GM23248 (cell line): ENCODE data around the gene DPAGT1. TPM values are rescaled to one million over a fixed set of nuclear protein-coding genes. Genes with fewer than 3 reads are reported as not detected.

Experiments
- DNase-seq: peaks from one replicate; pipeline ENCODE4 v3.0.0-alpha.2; 2015
- H2AFZ ChIP-seq: fragments of 200-600 bp; sonication (generic); 2 replicates; pipeline ENCODE4 v1.6.1; 2016; ENCODE audit warnings: antibody characterized with exemption
- H3F3A ChIP-seq: fragments of 200-600 bp; sonication (generic); 2 replicates; pipeline ENCODE4 v1.6.1; 2016; ENCODE audit warnings: mild to moderate bottlenecking, antibody characterized with exemption, mixed run types; ENCODE audit not compliant: insufficient read depth
- H3K27ac ChIP-seq: fragments of 200-600 bp; sonication (generic); 2 replicates; pipeline ENCODE4 v1.5.1; 2016; ENCODE audit warnings: mild to moderate bottlenecking
- H3K27me3 ChIP-seq: fragments of 200-600 bp; sonication (generic); replicated peaks from 2 replicates; pipeline ENCODE4 v1.6.1; 2016; ENCODE audit warnings: mild to moderate bottlenecking; ENCODE audit not compliant: insufficient read depth
- H3K36me3 ChIP-seq: fragments of 200-600 bp; sonication (generic); 2 replicates; pipeline ENCODE4 v1.6.1; 2016; ENCODE audit warnings: low read depth, mild to moderate bottlenecking
- H3K4me1 ChIP-seq: fragments of 200-600 bp; sonication (generic); 2 replicates; pipeline ENCODE4 v1.6.1; 2016; ENCODE audit warnings: mild to moderate bottlenecking; ENCODE audit not compliant: insufficient read depth
- H3K4me2 ChIP-seq: fragments of 200-600 bp; sonication (generic); one replicate; pipeline ENCODE4 v1.6.1; 2016; ENCODE audit warnings: mild to moderate bottlenecking; ENCODE audit not compliant: unreplicated experiment
- H3K4me3 ChIP-seq: fragments of 200-600 bp; sonication (generic); 2 replicates; pipeline ENCODE4 v1.5.1; 2016; ENCODE audit warnings: mild to moderate bottlenecking
- H3K79me2 ChIP-seq: fragments of 200-600 bp; sonication (generic); 2 replicates; pipeline ENCODE4 v1.6.1; 2016; ENCODE audit warnings: mild to moderate bottlenecking; ENCODE audit not compliant: insufficient read depth
- H3K9ac ChIP-seq: fragments of 200-600 bp; sonication (generic); 2 replicates; pipeline ENCODE4 v1.6.1; 2016; ENCODE audit warnings: mild to moderate bottlenecking
- H3K9me2 ChIP-seq: fragments of 200-600 bp; sonication (generic); 2 replicates; pipeline ENCODE4 v1.6.1; 2016; ENCODE audit warnings: mixed run types, mild to moderate bottlenecking, moderate library complexity; ENCODE audit not compliant: insufficient read depth
- H3K9me3 ChIP-seq: fragments of 200-600 bp; sonication (generic); one replicate; pipeline ENCODE4 v1.6.1; 2017; ENCODE audit warnings: low read depth
- H4K20me1 ChIP-seq: fragments of 200-600 bp; sonication (generic); 2 replicates; pipeline ENCODE4 v1.6.0; 2016; ENCODE audit not compliant: insufficient read depth
- EZH2 ChIP-seq: fragments of 200-600 bp; sonication (generic); IDR thresholded peaks from 2 replicates; pipeline ENCODE4 v1.6.1; 2018; ENCODE audit warnings: antibody characterized with exemption, mild to moderate bottlenecking; ENCODE audit not compliant: insufficient read depth, poor library complexity, severe bottlenecking
- EZH2phosphoT487 ChIP-seq: fragments of 200-600 bp; sonication (generic); IDR thresholded peaks from 2 replicates; pipeline ENCODE4 v1.6.1; 2018; ENCODE audit warnings: antibody characterized with exemption, moderate library complexity, mild to moderate bottlenecking, low read depth; ENCODE audit not compliant: insufficient read depth
- WGBS, 2 experiments: methylation state at CpG; one replicate each; pipeline ENCODE4 v1.1.6; 2015 to 2017; ENCODE audit warnings: low lambda C conversion rate in 2 of 2, low coverage in 1 of 2; ENCODE audit errors: missing lambda C conversion rate in 2 of 2; 5-methylcytosine and 5-hydroxymethylcytosine counted together
- in situ Hi-C: fragments of 300-500 bp; cut with MboI; formaldehyde crosslinking; loops from 2 replicates; pipeline ENCODE4 v1.15.0; 2020
- polyA plus RNA-seq: library from polyadenylated mRNA; unstranded; fragments of >200 nt; fragmentation: Nextera tagmentation; extraction: Ambion mirVana; gene quantifications from 2 replicates; pipeline ENCODE4 v1.2.1, GENCODE V29; 2016
- total RNA-seq: library from RNA; depleted of rRNA; stranded (reverse); fragments of >200 nt; shearing (Covaris generic); gene quantifications from 2 replicates; pipeline ENCODE4 v1.2.3, GENCODE V29; 2014

The DPAGT1 gene
- total and polyA plus RNA-seq, 2 experiments from 2014 or later: 30.0 to 73.6 TPM

GRCh38 chr11:119094816-119095065 lies 6.9 kb downstream of the DPAGT1 start:
- Histone ChIP-seq H3K9me2 (no peaks in the 10 kb centered on the region), H3K4me3 (peak overlapping the region; percentile 89), H3K4me2 (peak overlapping the region; percentile 98), H4K20me1 (no peaks in the 10 kb centered on the region), H3F3A (peaks cover 22% of the 10 kb centered on the region), H3K27me3 (no peaks in the 10 kb centered on the region), H3K9ac (peak overlapping the region; percentile 87), H3K4me1 (peaks cover 18% of the 10 kb centered on the region), H3K9me3 (no peaks in the 10 kb centered on the region), H3K36me3 (peaks cover 10% of the 10 kb centered on the region; the same call in 1 of the 2 replicates), H3K27ac (peak overlapping the region; percentile 68), H2AFZ (peak overlapping the region; percentile 30), H3K79me2 (peaks cover 55% of the 10 kb centered on the region)
- TF ChIP-seq EZH2 (no peak), EZH2phosphoT487 (no peak)
- in situ Hi-C loops: no loop called here
- peak; percentile 93 for DNase-seq
- WGBS, 2 experiments: 0% methylated on average over 1 of the region's 19 CpGs; no CpG with 5 or more reads in 1 of the 2 experiments

GRCh38 chr11:119093942-119094815 lies 7.5 kb downstream of the DPAGT1 start:
- Histone ChIP-seq H3K79me2 (peaks cover 51% of the 10 kb centered on the region), H3K4me3 (peak overlapping the region; percentile 89), H3F3A (peaks cover 22% of the 10 kb centered on the region), H3K9me2 (no peaks in the 10 kb centered on the region), H3K27ac (peak overlapping the region; percentile 68), H3K4me1 (peaks cover 18% of the 10 kb centered on the region), H3K9ac (peak overlapping the region; percentile 87), H3K4me2 (peak overlapping the region; percentile 98), H3K36me3 (peaks cover 10% of the 10 kb centered on the region; the same call in 1 of the 2 replicates), H3K9me3 (no peaks in the 10 kb centered on the region), H3K27me3 (no peaks in the 10 kb centered on the region), H4K20me1 (no peaks in the 10 kb centered on the region), H2AFZ (peak overlapping the region; percentile 30)
- peak; percentile 68 for DNase-seq
- TF ChIP-seq EZH2 (no peak), EZH2phosphoT487 (no peak)
- in situ Hi-C loops: no loop called here
- WGBS, 2 experiments: 0 to 1% methylated on average over 64 to 66 of the region's 81 CpGs

GRCh38 chr11:119092880-119093842 lies 8.5 kb downstream of the DPAGT1 start:
- peak overlapping the region; percentile 98 for H3K4me2 ChIP-seq
- peak overlapping the region; percentile 68 for H3K27ac ChIP-seq
- peak overlapping the region; percentile 89 for H3K4me3 ChIP-seq
- peak overlapping the region; percentile 87 for H3K9ac ChIP-seq
- no peaks in the 10 kb centered on the region for H3K9me2 ChIP-seq
- peaks cover 22% of the 10 kb centered on the region for H3F3A ChIP-seq
- H3K27me3 ChIP-seq: no peaks in the 10 kb centered on the region
- H3K4me1 ChIP-seq: peaks cover 18% of the 10 kb centered on the region
- H2AFZ ChIP-seq: peak overlapping the region; percentile 30; the same call in 1 of the 2 replicates
- 53 to 57% methylated on average over 12 of the region's 12 CpGs for WGBS, 2 experiments
- in situ Hi-C loops: no loop called here
- H3K9me3 ChIP-seq: no peaks in the 10 kb centered on the region
- H3K36me3 ChIP-seq: peaks cover 10% of the 10 kb centered on the region; the same call in 1 of the 2 replicates
- peak; percentile 41 for DNase-seq
- no peak for TF ChIP-seq EZH2
- TF ChIP-seq EZH2phosphoT487: no peak
- peaks cover 46% of the 10 kb centered on the region for H3K79me2 ChIP-seq
- no peaks in the 10 kb centered on the region for H4K20me1 ChIP-seq
